HepG2 (cell line): ENCODE results near the gene PRSS22. TPM values are rescaled to one million over a fixed set of nuclear protein-coding genes. Genes with fewer than 3 reads are reported as not detected.

Source experiments
- ATAC-seq: fragments of 200-7000 bp; cut with Tn5 transposase; 3 replicates; pipeline ENCODE4 v1.9.1; 2020; ENCODE audit warnings: mild to moderate bottlenecking, moderate library complexity
- BruUV-seq: library from RNA; stranded (reverse); fragments of 400-500 nt; replicated peaks from 2 replicates; lab custom pipeline; 2021; lab: Mats Ljungman, UMichigan
- CTCF ChIA-PET: fragments of 300-600 bp; formaldehyde crosslinking; extraction: SDS; loops from one replicate; lab custom pipeline; 2021; ENCODE audit warnings: low total read pairs, inconsistent platforms, low intra/inter-chr PET ratio; lab: Yijun Ruan, JAX
- POLR2A ChIA-PET: fragments of 350-600 bp; sonication (Branson Sonifier 250); formaldehyde crosslinking; loops from one replicate; lab custom pipeline; 2020; ENCODE audit warnings: antibody characterized with exemption, inconsistent platforms; lab: Yijun Ruan, JAX
- DNase-seq: peaks from one replicate; pipeline ENCODE4 v3.0.0-alpha.2; 2015; ENCODE audit warnings: low spot score
- FAIRE-seq: peaks from 3 replicates; lab custom pipeline; 2011; peaks lifted over from hg19 to GRCh38; lab: Jason Lieb, UNC
- H2AFZ ChIP-seq: one replicate; pipeline ENCODE4 v1.6.1; 2011; ENCODE audit warnings: low read length, inconsistent platforms
- H3K27ac ChIP-seq: fragments of 300-600 bp; 3 replicates; pipeline ENCODE4 v1.8.0; 2011; ENCODE audit warnings: mixed run types, mild to moderate bottlenecking, mixed read lengths, low read length, inconsistent platforms; ENCODE audit not compliant: insufficient read depth; ENCODE audit errors: extremely low read length
- H3K27me3 ChIP-seq, 2 experiments: fragments of 200-600 bp in 1 of 2; 2 replicates in 1 of 2; 3 replicates in 1 of 2; pipeline versions ENCODE4 v1.6.0 to v1.8.0; 2011; ENCODE audit warnings: low read length in 2 of 2, mild to moderate bottlenecking in 2 of 2, moderate library complexity in 2 of 2, inconsistent platforms in 1 of 2; ENCODE audit not compliant: insufficient read depth in 2 of 2, control insufficient read depth in 1 of 2
- H3K36me3 ChIP-seq, 2 experiments: fragments of 200-600 bp in 1 of 2; replicated peaks in 1 of 2; 2 replicates in 1 of 2; 3 replicates in 1 of 2; pipeline versions ENCODE4 v1.5.1 to v1.8.0; 2011; ENCODE audit warnings: low read length in 2 of 2, inconsistent platforms in 1 of 2; ENCODE audit not compliant: insufficient read depth in 2 of 2, control insufficient read depth in 1 of 2
- H3K4me1 ChIP-seq: 2 replicates; pipeline ENCODE4 v1.5.1; 2012; ENCODE audit warnings: low read length, inconsistent platforms; ENCODE audit not compliant: insufficient read depth
- H3K4me2 ChIP-seq: 2 replicates; pipeline ENCODE4 v1.6.0; 2011; ENCODE audit warnings: low read depth, low read length, inconsistent platforms
- H3K4me3 ChIP-seq, 3 experiments: fragments of 200-600 bp in 1 of 3; sonication (generic), shearing (Covaris generic) in 1 of 3; replicated peaks in 1 of 3; 2 replicates each; pipeline ENCODE4 v1.5.1; 2011 to 2016; ENCODE audit warnings: low read length in 3 of 3, inconsistent platforms in 2 of 3, low read depth in 2 of 3, mild to moderate bottlenecking in 2 of 3, control low read depth in 1 of 3, mixed read lengths in 1 of 3; ENCODE audit not compliant: insufficient read depth in 1 of 3
- H3K79me2 ChIP-seq: one replicate; pipeline ENCODE4 v1.6.1; 2011; ENCODE audit warnings: low read length, inconsistent platforms; ENCODE audit not compliant: insufficient read depth
- H3K9ac ChIP-seq: 2 replicates; pipeline ENCODE4 v1.6.0; 2011; ENCODE audit warnings: mild to moderate bottlenecking, low read depth, low read length, inconsistent platforms; ENCODE audit not compliant: insufficient read depth
- H3K9me3 ChIP-seq: 2 replicates; pipeline ENCODE4 v1.5.1; 2012; ENCODE audit warnings: mild to moderate bottlenecking, low read length
- H4K20me1 ChIP-seq: 2 replicates; pipeline ENCODE4 v1.6.0; 2011; ENCODE audit warnings: inconsistent platforms, mild to moderate bottlenecking, low read length, moderate library complexity; ENCODE audit not compliant: insufficient read depth
- AFF4 ChIP-seq: sonication (generic); formaldehyde crosslinking; IDR thresholded peaks from 2 replicates; pipeline ENCODE4 v1.4.0; 2020; ENCODE audit warnings: missing genetic modification reagents
- ARNT ChIP-seq: fragments of 450-650 bp; IDR thresholded peaks from 2 replicates; pipeline ENCODE4 v1.6.1; 2017
- ATF4 ChIP-seq, 2 experiments: fragments of 450-650 bp in 1 of 2; sonication (generic) in 1 of 2; formaldehyde crosslinking; IDR thresholded peaks; 2 replicates each; pipeline versions ENCODE4 v1.5.0 to v1.8.0; 2020 to 2022; ENCODE audit warnings: mild to moderate bottlenecking in 1 of 2, missing genetic modification reagents in 1 of 2
- DMAP1 ChIP-seq: IDR thresholded peaks from 2 replicates; pipeline ENCODE4 v1.6.1; 2016
- ETS1 ChIP-seq: sonication (generic); formaldehyde crosslinking; IDR thresholded peaks from 2 replicates; pipeline ENCODE4 v1.4.0; 2020; ENCODE audit warnings: missing genetic modification reagents
- HOXA9 ChIP-seq: sonication (generic); formaldehyde crosslinking; IDR thresholded peaks from 2 replicates; pipeline ENCODE4 v1.8.1; 2022; ENCODE audit warnings: missing genetic modification reagents, mild to moderate bottlenecking, moderate library complexity, borderline replicate concordance
- RORA ChIP-seq: sonication (generic); formaldehyde crosslinking; IDR thresholded peaks from 2 replicates; pipeline ENCODE4 v1.5.0; 2020; ENCODE audit warnings: mild to moderate bottlenecking, missing genetic modification reagents, moderate library complexity
- SIX4 ChIP-seq: sonication (generic); formaldehyde crosslinking; IDR thresholded peaks from 2 replicates; pipeline ENCODE4 v1.4.0; 2020; ENCODE audit warnings: missing genetic modification reagents
- SP4 ChIP-seq: sonication (generic); formaldehyde crosslinking; IDR thresholded peaks from 2 replicates; pipeline ENCODE4 v1.8.1; 2023; ENCODE audit warnings: mild to moderate bottlenecking, missing genetic modification reagents
- TMF1 ChIP-seq: sonication (generic); formaldehyde crosslinking; IDR thresholded peaks from 2 replicates; pipeline ENCODE4 v1.8.1; 2022; ENCODE audit warnings: low read depth, missing genetic modification reagents
- TP53 ChIP-seq: sonication (generic); formaldehyde crosslinking; conservative IDR thresholded peaks from 2 replicates; pipeline ENCODE4 v1.4.0; 2020; ENCODE audit warnings: missing genetic modification reagents
- ZBTB25 ChIP-seq: IDR thresholded peaks from 2 replicates; pipeline ENCODE4 v1.6.1; 2018; ENCODE audit warnings: missing genetic modification reagents
- ZNF484 ChIP-seq: sonication (generic); formaldehyde crosslinking; IDR thresholded peaks from 2 replicates; pipeline ENCODE4 v1.5.1; 2020; ENCODE audit warnings: mild to moderate bottlenecking, low read depth, missing genetic modification reagents, borderline replicate concordance
- ZNF691 ChIP-seq: sonication (generic); formaldehyde crosslinking; IDR thresholded peaks from 2 replicates; pipeline ENCODE4 v1.4.0; 2020; ENCODE audit warnings: missing genetic modification reagents, low read depth, mild to moderate bottlenecking, borderline replicate concordance
- ZNF775 ChIP-seq: sonication (generic); formaldehyde crosslinking; IDR thresholded peaks from 2 replicates; pipeline ENCODE4 v1.4.0; 2020; ENCODE audit warnings: missing genetic modification reagents, mild to moderate bottlenecking, moderate library complexity, borderline replicate concordance
- WGBS: methylation state at CpG from one replicate; pipeline ENCODE4 v1.1.6; 2017; ENCODE audit warnings: low lambda C conversion rate; 5-methylcytosine and 5-hydroxymethylcytosine counted together
- in situ Hi-C: cut with HindIII; loops from 2 replicates; pipeline ENCODE4 v1.10.0; 2017; ENCODE audit warnings: low pct_unique_long_range_greater_than_20kb; ENCODE audit not compliant: extremely low pct_ligation_motif_present
- intact Hi-C: fragments of 100-400 bp; cut with micrococcal nuclease; formaldehyde crosslinking; loops from one replicate; pipeline ENCODE4 v1.10.0; 2022; ENCODE audit not compliant: unreplicated experiment
- polyA plus RNA-seq, 8 experiments: library from polyadenylated mRNA; depleted of rRNA in 3 of 8; stranded (reverse) in 7 of 8; unstranded in 1 of 8; fragments of >200 nt; fragmentation: Illumina TruSeq in 4 of 8; extraction: Trizol in 4 of 8; gene quantifications; 2 replicates each; pipeline versions ENCODE4 v1.2.1 to v1.2.3, GENCODE V29; 2011 to 2016; ENCODE audit warnings: low read depth in 4 of 8, missing spikeins in 1 of 8, mixed read lengths in 1 of 8; ENCODE audit not compliant: insufficient read depth in 1 of 8
- total RNA-seq, 5 experiments: library from RNA; depleted of rRNA; stranded (reverse); fragments of >200 nt; fragmentation: Illumina TruSeq; extraction: Trizol; gene quantifications; 2 replicates each; pipeline ENCODE4 v1.2.3, GENCODE V29; 2016; ENCODE audit warnings: low read depth in 1 of 5

PRSS22 gene
- total and polyA plus RNA-seq, 2 of the 13 experiments (the other 11 are each of a cell fraction or from before 2014, with no cell fraction given) = 0.24 to 0.32 TPM

GRCh38 chr16:2821487-2822157 lies 36.3 kb downstream of the PRSS22 start:
- POLR2A ChIA-PET = no interaction called here
- intact Hi-C loops (no loop called here), in situ Hi-C loops (no loop called here)
- CTCF ChIA-PET = no interaction called here
- H3K4me3 ChIP-seq = no peak overlapping the region
- H3K79me2 ChIP-seq = no peaks in the 10 kb centered on the region
- DNase-seq (no peak), ATAC-seq (no peak), FAIRE-seq (no peak)
- H3K9ac ChIP-seq = no peak overlapping the region
- no TSS peak for BruUV-seq
- H3K27ac ChIP-seq = no peak overlapping the region
- H3K4me1 ChIP-seq = peaks cover 13% of the 10 kb centered on the region; the same call in 1 of the 2 replicates
- no peak overlapping the region for H2AFZ ChIP-seq
- no peaks in the 10 kb centered on the region for H4K20me1 ChIP-seq
- WGBS = 28% methylated on average over 9 of the region's 9 CpGs
- peaks cover 6 to 76% of the 10 kb centered on the region in 2 experiments for H3K27me3 ChIP-seq
- H3K36me3 ChIP-seq = no peaks in the 10 kb centered on the region
- no peaks in the 10 kb centered on the region for H3K9me3 ChIP-seq
- H3K4me2 ChIP-seq = no peak overlapping the region
- TF ChIP-seq AFF4 (CRISPR knock-in tag) = no peak
- no peak for TF ChIP-seq TP53
- no peak for TF ChIP-seq SIX4 (CRISPR knock-in tag)
- TF ChIP-seq ATF4 (CRISPR knock-in tag; IDR thresholded peaks at IDR 0.05) = no peak
- TF ChIP-seq ETS1 (CRISPR knock-in tag) = no peak
- no peak for TF ChIP-seq ZNF775 (CRISPR knock-in tag)
- TF ChIP-seq TMF1 (CRISPR knock-in tag) = no peak
- no peak for TF ChIP-seq ZBTB25 (CRISPR knock-in tag)
- no peak for TF ChIP-seq DMAP1
- no peak for TF ChIP-seq ZNF691
- TF ChIP-seq SP4 = no peak
- TF ChIP-seq RORA (CRISPR knock-in tag) = no peak
- TF ChIP-seq ARNT = no peak
- no peak for TF ChIP-seq HOXA9
- TF ChIP-seq ZNF484 (CRISPR knock-in tag) = no peak
